Epithelial cell of prostate (primary cell): Measurements from ENCODE around the gene FAM163A.
"Not testable (repeated sequence)": the region's sequence is repeated elsewhere in the genome, so short reads cannot be mapped to it uniquely, and the experiment has no call there.

Experiments used
- DNase-seq: peaks from one replicate; pipeline ENCODE4 v3.0.0-alpha.2; 2011; ENCODE audit warnings: low read depth, low spot score
- H3K27ac ChIP-seq: fragments of 450-650 bp; 2 replicates; pipeline ENCODE4 v1.5.1; 2017; ENCODE audit warnings: mild to moderate bottlenecking

FAM163A gene

GRCh38 chr1:179786815-179787685, 44.0 kb downstream of the FAM163A start:
- H3K27ac ChIP-seq: no peak overlapping the region

GRCh38 chr1:179788259-179788658, 45.2 kb downstream of the FAM163A start:
- H3K27ac ChIP-seq: no peak overlapping the region
- no peak for DNase-seq

More at GRCh38 chr1:179786815-179787685, 44.0 kb downstream of the FAM163A start:
- no peak for DNase-seq

GRCh38 chr1:179793281-179793680, 50.2 kb downstream of the FAM163A start:
- no peak for DNase-seq
- H3K27ac ChIP-seq: no peak overlapping the region

- no peak overlapping the region for H3K27ac ChIP-seq
- DNase-seq: no peak
Measured at GRCh38 chr1:179794146-179794545, 51.1 kb downstream of the FAM163A start.

GRCh38 chr1:179794669-179795068, 51.6 kb downstream of the FAM163A start:
- no peak for DNase-seq
- no peak overlapping the region for H3K27ac ChIP-seq

- DNase-seq: no peak
- H3K27ac ChIP-seq: no peak overlapping the region
Measured at GRCh38 chr1:179798213-179798863, 55.2 kb downstream of the FAM163A start.

- no peak for DNase-seq
- no peak overlapping the region for H3K27ac ChIP-seq
Measured at GRCh38 chr1:179798864-179799516, 55.9 kb downstream of the FAM163A start.

- no peak for DNase-seq
- H3K27ac ChIP-seq: no peak overlapping the region
Measured at GRCh38 chr1:179800481-179800880, 57.4 kb downstream of the FAM163A start.

GRCh38 chr1:179803104-179803503, 60.0 kb downstream of the FAM163A start:
- no peak for DNase-seq

GRCh38 chr1:179803918-179804317, 60.8 kb downstream of the FAM163A start:
- H3K27ac ChIP-seq: no peak overlapping the region
- no peak for DNase-seq

More at GRCh38 chr1:179803104-179803503, 60.0 kb downstream of the FAM163A start:
- no peak overlapping the region for H3K27ac ChIP-seq

GRCh38 chr1:179804417-179804816, 61.3 kb downstream of the FAM163A start:
- H3K27ac ChIP-seq, DNase-seq: not testable (repeated sequence)

GRCh38 chr1:179805291-179806195, 62.5 kb downstream of the FAM163A start:
- DNase-seq: no peak
- H3K27ac ChIP-seq: no peak overlapping the region

GRCh38 chr1:179806333-179806732, 63.2 kb downstream of the FAM163A start:
- no peak for DNase-seq
- H3K27ac ChIP-seq: no peak overlapping the region

GRCh38 chr1:179807291-179807690, 64.2 kb downstream of the FAM163A start:
- no peak overlapping the region for H3K27ac ChIP-seq
- DNase-seq: no peak

GRCh38 chr1:179807691-179808485, 64.8 kb downstream of the FAM163A start:
- DNase-seq: no peak
- no peak overlapping the region for H3K27ac ChIP-seq

GRCh38 chr1:179808503-179808902, 65.4 kb downstream of the FAM163A start:
- DNase-seq: no peak
- H3K27ac ChIP-seq: no peak overlapping the region

GRCh38 chr1:179809506-179810366, 66.6 kb downstream of the FAM163A start:
- no peak for DNase-seq
- H3K27ac ChIP-seq: no peak overlapping the region

GRCh38 chr1:179810367-179810715, 67.2 kb downstream of the FAM163A start:
- no peak for DNase-seq
- no peak overlapping the region for H3K27ac ChIP-seq
